GM12864 (cell line): ENCODE measurements around the gene SLC9A8.

ENCODE experiments used
- DNase-seq: peaks from one replicate; pipeline ENCODE4 v3.0.0-alpha.2; 2011; ENCODE audit warnings: low read depth
- H3K4me3 ChIP-seq: 2 replicates; pipeline ENCODE4 v1.5.1; 2011; ENCODE audit warnings: mild to moderate bottlenecking, low read depth, low read length, control low read depth
- CTCF ChIP-seq: IDR thresholded peaks from 2 replicates; pipeline ENCODE4 v1.5.1; 2011; ENCODE audit warnings: low read depth, mild to moderate bottlenecking, moderate library complexity, low read length, control low read depth, inconsistent platforms; ENCODE audit errors: missing control alignments

Gene SLC9A8

GRCh38 chr20:49790077-49790798, 22.4 kb upstream of the SLC9A8 start:
- H3K4me3 ChIP-seq = no peak overlapping the region

GRCh38 chr20:49791165-49791564, 21.5 kb upstream of the SLC9A8 start:
- TF ChIP-seq CTCF = no peak

More at GRCh38 chr20:49790077-49790798, 22.4 kb upstream of the SLC9A8 start:
- DNase-seq = no peak
- TF ChIP-seq CTCF = no peak

GRCh38 chr20:49792006-49792405, 20.6 kb upstream of the SLC9A8 start:
- no peak for TF ChIP-seq CTCF
- no peak overlapping the region for H3K4me3 ChIP-seq
- no peak for DNase-seq

More at GRCh38 chr20:49791165-49791564, 21.5 kb upstream of the SLC9A8 start:
- H3K4me3 ChIP-seq = no peak overlapping the region
- DNase-seq = no peak

- no peak for DNase-seq
- TF ChIP-seq CTCF = no peak
- no peak overlapping the region for H3K4me3 ChIP-seq
Measured at GRCh38 chr20:49792611-49793010, 20.0 kb upstream of the SLC9A8 start.

- no peak for DNase-seq
- no peak overlapping the region for H3K4me3 ChIP-seq
- no peak for TF ChIP-seq CTCF
Measured at GRCh38 chr20:49794336-49795134, 18.1 kb upstream of the SLC9A8 start.

- no peak overlapping the region for H3K4me3 ChIP-seq
- TF ChIP-seq CTCF = no peak
- no peak for DNase-seq
Measured at GRCh38 chr20:49795135-49795424, 17.5 kb upstream of the SLC9A8 start.
